Fibroblast of upper back skin (primary cell): ENCODE results near the gene BMPR1B.
A peak's percentile ranks its signal among the peaks of the same experiment; 100 is the strongest.
"Not testable (repeated sequence)": the region's sequence is repeated elsewhere in the genome, so short reads cannot be mapped to it uniquely, and the experiment has no call there.

Source experiments
- DNase-seq: peaks from one replicate; pipeline ENCODE4 v3.0.0-alpha.2; 2013

BMPR1B gene

GRCh38 chr4:95158045-95158444 is 400.3 kb downstream of the BMPR1B start:
- DNase-seq: no peak

- no peak for DNase-seq
These were observed 400.9 kb downstream of the BMPR1B start for GRCh38 chr4:95158626-95159025.

GRCh38 chr4:95159384-95159783 is 401.6 kb downstream of the BMPR1B start:
- no peak for DNase-seq

- no peak for DNase-seq
These were observed 404.2 kb downstream of the BMPR1B start for GRCh38 chr4:95161781-95162469.

- DNase-seq: no peak
These were observed 405.1 kb downstream of the BMPR1B start for GRCh38 chr4:95162867-95163266.

GRCh38 chr4:95165926-95166524 is 408.3 kb downstream of the BMPR1B start:
- DNase-seq: peak; percentile 78

- DNase-seq: no peak
These were observed 410.1 kb downstream of the BMPR1B start for GRCh38 chr4:95167805-95168204.

GRCh38 chr4:95170176-95170575 is 412.4 kb downstream of the BMPR1B start:
- no peak for DNase-seq

GRCh38 chr4:95171377-95171776 is 413.6 kb downstream of the BMPR1B start:
- DNase-seq: not testable (repeated sequence)

GRCh38 chr4:95178938-95179337 is 421.2 kb downstream of the BMPR1B start:
- no peak for DNase-seq

GRCh38 chr4:95180531-95181242 is 422.9 kb downstream of the BMPR1B start:
- DNase-seq: no peak

GRCh38 chr4:95181243-95181995 is 423.7 kb downstream of the BMPR1B start:
- peak; percentile 51 for DNase-seq

- no peak for DNase-seq
These were observed 424.2 kb downstream of the BMPR1B start for GRCh38 chr4:95181996-95182306.

- DNase-seq: no peak
These were observed 426.1 kb downstream of the BMPR1B start for GRCh38 chr4:95183656-95184408.

- DNase-seq: no peak
These were observed 428.9 kb downstream of the BMPR1B start for GRCh38 chr4:95186666-95187065.

GRCh38 chr4:95188701-95189370 is 431.1 kb downstream of the BMPR1B start:
- DNase-seq: no peak

- DNase-seq: no peak
These were observed 433.1 kb downstream of the BMPR1B start for GRCh38 chr4:95190751-95191436.

GRCh38 chr4:95191537-95191936 is 433.8 kb downstream of the BMPR1B start:
- DNase-seq: no peak

GRCh38 chr4:95193391-95194224 is 435.9 kb downstream of the BMPR1B start:
- DNase-seq: no peak

- DNase-seq: no peak
These were observed 439.6 kb downstream of the BMPR1B start for GRCh38 chr4:95197353-95197752.

GRCh38 chr4:95198961-95199360 is 441.2 kb downstream of the BMPR1B start:
- no peak for DNase-seq
